Measurements from ENCODE around the gene DHDH. TPM values are rescaled to one million over a fixed set of nuclear protein-coding genes. Genes with fewer than 3 reads are reported as not detected.

Gene DHDH
- total and polyA plus RNA-seq, 2 experiments from 2014 or later = 0.69 to 4.7 TPM

DNA sequence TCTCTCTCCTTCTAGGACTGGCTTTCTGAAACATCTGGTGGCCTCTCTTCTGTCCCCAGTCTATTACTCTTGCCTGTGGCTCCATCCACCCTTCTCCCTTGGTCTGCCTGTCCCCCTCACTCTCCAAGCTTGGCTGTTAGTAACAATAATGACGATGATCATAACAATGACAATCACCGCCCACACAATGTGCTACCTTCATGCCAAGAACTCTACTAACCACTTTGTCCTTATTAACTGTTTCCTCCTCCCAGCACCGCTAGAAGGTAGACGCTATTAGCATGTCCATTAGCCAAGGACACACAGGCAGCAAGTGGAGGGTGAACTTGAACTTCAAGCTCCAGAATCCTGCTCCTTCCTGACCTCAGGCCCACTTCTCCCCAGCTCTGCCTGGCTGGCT, 56.9 kb downstream of the DHDH start:
- no peak overlapping the region for H2AFZ ChIP-seq
- H3K27me3 Mint-ChIP-seq (ENCODE audit: insufficient read depth, low read depth, poor library complexity) = peaks cover 14% of the 10 kb centered on the region
- no peak overlapping the region for H3K27ac ChIP-seq (ENCODE audit: low read depth)
- H4K20me1 ChIP-seq (replicated peaks; ENCODE audit: insufficient read depth) = peaks cover 6% of the 10 kb centered on the region
- no peak for TF ChIP-seq ZNF114 (CRISPR knock-in tag; IDR thresholded peaks at IDR 0.05)
- TF ChIP-seq NANOG (IDR thresholded peaks at IDR 0.05; ENCODE audit: borderline replicate concordance) = no peak
- no peak for TF ChIP-seq JUNB (IDR thresholded peaks at IDR 0.05; ENCODE audit: unreplicated experiment)
- no peak for TF ChIP-seq EZH2 (IDR thresholded peaks at IDR 0.05; ENCODE audit: low read depth, unreplicated experiment)
- TF ChIP-seq CTCF (conservative IDR thresholded peaks at IDR 0.05; ENCODE audit: low read depth in 2 of 2) = no peak
- TF ChIP-seq, protein P1, sequence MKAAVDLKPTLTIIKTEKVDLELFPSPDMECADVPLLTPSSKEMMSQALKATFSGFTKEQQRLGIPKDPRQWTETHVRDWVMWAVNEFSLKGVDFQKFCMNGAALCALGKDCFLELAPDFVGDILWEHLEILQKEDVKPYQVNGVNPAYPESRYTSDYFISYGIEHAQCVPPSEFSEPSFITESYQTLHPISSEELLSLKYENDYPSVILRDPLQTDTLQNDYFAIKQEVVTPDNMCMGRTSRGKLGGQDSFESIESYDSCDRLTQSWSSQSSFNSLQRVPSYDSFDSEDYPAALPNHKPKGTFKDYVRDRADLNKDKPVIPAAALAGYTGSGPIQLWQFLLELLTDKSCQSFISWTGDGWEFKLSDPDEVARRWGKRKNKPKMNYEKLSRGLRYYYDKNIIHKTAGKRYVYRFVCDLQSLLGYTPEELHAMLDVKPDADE (IDR thresholded peaks at IDR 0.05) = no peak
- no peak for TF ChIP-seq POLR2AphosphoS5 (IDR thresholded peaks at IDR 0.05; ENCODE audit: low read depth)
- TF ChIP-seq ZNF462 (CRISPR knock-in tag; IDR thresholded peaks at IDR 0.05) = no peak
- TF ChIP-seq EZH2phosphoT487 (IDR thresholded peaks at IDR 0.05; ENCODE audit: unreplicated experiment) = no peak
- TF ChIP-seq ZNF331 (CRISPR knock-in tag; IDR thresholded peaks at IDR 0.05; ENCODE audit: low read depth) = no peak
- TF ChIP-seq, protein P2, sequence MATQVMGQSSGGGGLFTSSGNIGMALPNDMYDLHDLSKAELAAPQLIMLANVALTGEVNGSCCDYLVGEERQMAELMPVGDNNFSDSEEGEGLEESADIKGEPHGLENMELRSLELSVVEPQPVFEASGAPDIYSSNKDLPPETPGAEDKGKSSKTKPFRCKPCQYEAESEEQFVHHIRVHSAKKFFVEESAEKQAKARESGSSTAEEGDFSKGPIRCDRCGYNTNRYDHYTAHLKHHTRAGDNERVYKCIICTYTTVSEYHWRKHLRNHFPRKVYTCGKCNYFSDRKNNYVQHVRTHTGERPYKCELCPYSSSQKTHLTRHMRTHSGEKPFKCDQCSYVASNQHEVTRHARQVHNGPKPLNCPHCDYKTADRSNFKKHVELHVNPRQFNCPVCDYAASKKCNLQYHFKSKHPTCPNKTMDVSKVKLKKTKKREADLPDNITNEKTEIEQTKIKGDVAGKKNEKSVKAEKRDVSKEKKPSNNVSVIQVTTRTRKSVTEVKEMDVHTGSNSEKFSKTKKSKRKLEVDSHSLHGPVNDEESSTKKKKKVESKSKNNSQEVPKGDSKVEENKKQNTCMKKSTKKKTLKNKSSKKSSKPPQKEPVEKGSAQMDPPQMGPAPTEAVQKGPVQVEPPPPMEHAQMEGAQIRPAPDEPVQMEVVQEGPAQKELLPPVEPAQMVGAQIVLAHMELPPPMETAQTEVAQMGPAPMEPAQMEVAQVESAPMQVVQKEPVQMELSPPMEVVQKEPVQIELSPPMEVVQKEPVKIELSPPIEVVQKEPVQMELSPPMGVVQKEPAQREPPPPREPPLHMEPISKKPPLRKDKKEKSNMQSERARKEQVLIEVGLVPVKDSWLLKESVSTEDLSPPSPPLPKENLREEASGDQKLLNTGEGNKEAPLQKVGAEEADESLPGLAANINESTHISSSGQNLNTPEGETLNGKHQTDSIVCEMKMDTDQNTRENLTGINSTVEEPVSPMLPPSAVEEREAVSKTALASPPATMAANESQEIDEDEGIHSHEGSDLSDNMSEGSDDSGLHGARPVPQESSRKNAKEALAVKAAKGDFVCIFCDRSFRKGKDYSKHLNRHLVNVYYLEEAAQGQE (IDR thresholded peaks at IDR 0.05; ENCODE audit: unreplicated experiment) = no peak
- TF ChIP-seq CREB1 (CRISPR knock-in tag; IDR thresholded peaks at IDR 0.05; ENCODE audit: low read depth) = no peak
- no peak for TF ChIP-seq STAT1 (IDR thresholded peaks at IDR 0.05; ENCODE audit: unreplicated experiment)
- no peak overlapping the region for H3K4me3 ChIP-seq
- H3K4me1 Mint-ChIP-seq = peaks cover 24% of the 10 kb centered on the region
- ATAC-seq (no peak), DNase-seq (ENCODE audit: low spot score) (no peak)
- H3K9me3 Mint-ChIP-seq = no peaks in the 10 kb centered on the region
- H3K4me3 Mint-ChIP-seq = no peak overlapping the region; the same call in 2 of the 3 replicates
- peaks cover 13% of the 10 kb centered on the region; the same call in 1 of the 2 replicates for H3K4me1 ChIP-seq (ENCODE audit: insufficient read depth)
- peaks cover 42% of the 10 kb centered on the region for H3K36me3 Mint-ChIP-seq (ENCODE audit: low read depth)
- no peaks in the 10 kb centered on the region for H3K27me3 ChIP-seq (ENCODE audit: insufficient read depth)
- 0 out of 2 replicates have a peak, but pooled peaks cover 3% of the 10 kb centered on the region for H3F3A ChIP-seq (replicated peaks; ENCODE audit: low read depth)
- no peak overlapping the region for H3K27ac Mint-ChIP-seq
- peaks cover 6% of the 10 kb centered on the region for H3K36me3 ChIP-seq (ENCODE audit: insufficient read depth)
- H3K9me2 ChIP-seq (ENCODE audit: insufficient read depth) = no peaks in the 10 kb centered on the region
- peaks cover 31% of the 10 kb centered on the region for H3K79me2 ChIP-seq (replicated peaks; ENCODE audit: insufficient read depth)
- H3K4me2 ChIP-seq = no peak overlapping the region

Data from GM23338 (cell line).